Central memory CD8-positive, alpha-beta T cell (primary cell): ENCODE measurements around the gene TRAPPC13.

Experiments used
- ATAC-seq: fragments of 150-1000 bp; cut with Tn5 transposase; replicated peaks from 2 replicates; pipeline ENCODE4 v1.10.0; 2022; ENCODE audit warnings: mild to moderate bottlenecking, moderate FRiP score, moderate number of reproducible peaks; ENCODE audit not compliant: poor library complexity, severe bottlenecking; ENCODE audit errors: extremely low read depth
- DNase-seq, 2 donors: peaks; one replicate each; pipeline ENCODE4 v3.0.0; 2021; ENCODE audit warnings: low spot score in 2 of 2
- H3K27ac Mint-ChIP-seq: one replicate; pipeline ENCODE4 v1.8.0; 2022; ENCODE audit warnings: low read depth, mild to moderate bottlenecking, moderate library complexity, mixed read lengths
- H3K27me3 Mint-ChIP-seq: one replicate; pipeline ENCODE4 v1.8.0; 2022; ENCODE audit warnings: mixed read lengths
- H3K36me3 Mint-ChIP-seq: one replicate; pipeline ENCODE4 v1.8.0; 2022; ENCODE audit warnings: mild to moderate bottlenecking, moderate library complexity, mixed read lengths; ENCODE audit not compliant: insufficient read depth
- H3K4me1 Mint-ChIP-seq: one replicate; pipeline ENCODE4 v1.8.0; 2022; ENCODE audit warnings: mixed read lengths
- H3K4me3 Mint-ChIP-seq: one replicate; pipeline ENCODE4 v1.8.0; 2022; ENCODE audit warnings: mild to moderate bottlenecking, moderate library complexity, mixed read lengths
- H3K9me3 Mint-ChIP-seq: one replicate; pipeline ENCODE4 v1.8.0; 2022; ENCODE audit warnings: mixed read lengths

Gene TRAPPC13

DNA sequence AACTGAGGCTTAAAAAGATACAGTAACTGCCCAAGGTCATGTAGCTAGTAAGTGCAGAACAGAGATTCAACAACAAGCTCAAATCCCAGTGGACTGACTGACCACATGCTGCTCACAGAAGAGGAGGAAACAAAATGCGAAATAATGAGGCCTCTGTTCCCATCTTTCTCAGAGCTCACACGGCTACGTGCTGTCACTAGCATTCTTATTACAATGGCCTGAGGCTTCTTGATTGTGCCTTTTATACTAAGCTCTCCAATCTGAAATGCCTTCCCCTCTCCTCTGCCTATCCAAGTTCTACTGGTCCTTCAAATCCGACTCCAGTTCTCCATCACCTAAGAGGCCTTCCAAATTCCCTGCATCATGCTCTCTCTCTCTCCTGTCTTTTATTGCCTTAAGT, 71.1 kb downstream of the TRAPPC13 start:
- Mint-ChIP-seq H3K4me3 (no peak overlapping the region), H3K36me3 (peaks cover 21% of the 10 kb centered on the region), H3K27ac (no peak overlapping the region), H3K9me3 (no peaks in the 10 kb centered on the region), H3K27me3 (no peaks in the 10 kb centered on the region), H3K4me1 (peaks cover 15% of the 10 kb centered on the region)
- no peak for DNase-seq
- no peak for ATAC-seq

DNA sequence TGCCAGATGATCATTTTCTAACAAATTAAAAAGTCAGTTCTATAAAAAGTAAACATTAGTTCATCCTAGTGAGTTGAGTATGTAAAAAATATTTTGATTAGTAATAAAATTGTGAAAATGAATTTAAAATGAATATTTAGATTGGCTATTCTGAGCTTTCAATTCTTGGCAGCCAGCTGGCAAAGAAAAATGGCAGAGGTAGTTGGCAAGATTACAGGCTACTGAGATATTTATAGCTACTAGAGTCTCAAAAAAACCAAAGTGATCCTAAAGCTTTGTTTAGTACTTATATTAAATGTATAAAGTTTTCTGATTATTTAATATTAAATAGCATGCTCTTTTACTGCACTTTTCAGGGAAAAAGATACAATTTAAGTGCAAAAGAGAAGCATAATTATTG, 72.1 kb downstream of the TRAPPC13 start:
- ATAC-seq (no peak), DNase-seq (no peak)
- H3K9me3 Mint-ChIP-seq, result no peaks in the 10 kb centered on the region

GRCh38 chr5:65699338-65699737, 74.5 kb downstream of the TRAPPC13 start:
- no peaks in the 10 kb centered on the region for H3K9me3 Mint-ChIP-seq
- no peaks in the 10 kb centered on the region for H3K27me3 Mint-ChIP-seq
- no peak overlapping the region for H3K4me3 Mint-ChIP-seq
- ATAC-seq (no peak), DNase-seq (no peak)
- H3K27ac Mint-ChIP-seq, result no peak overlapping the region
- peaks cover 25% of the 10 kb centered on the region for H3K36me3 Mint-ChIP-seq
- H3K4me1 Mint-ChIP-seq, result peaks cover 8% of the 10 kb centered on the region

More for the DNA sequence above, 72.1 kb downstream of the TRAPPC13 start:
- Mint-ChIP-seq H3K27me3 (no peaks in the 10 kb centered on the region), H3K4me1 (peaks cover 13% of the 10 kb centered on the region), H3K36me3 (peaks cover 15% of the 10 kb centered on the region), H3K27ac (no peak overlapping the region), H3K4me3 (no peak overlapping the region)

GRCh38 chr5:65702036-65702435, 77.2 kb downstream of the TRAPPC13 start:
- peaks cover 8% of the 10 kb centered on the region for H3K4me1 Mint-ChIP-seq
- H3K27ac Mint-ChIP-seq, result no peak overlapping the region
- no peaks in the 10 kb centered on the region for H3K9me3 Mint-ChIP-seq
- H3K36me3 Mint-ChIP-seq, result peaks cover 36% of the 10 kb centered on the region
- ATAC-seq (no peak), DNase-seq (no peak)
- no peaks in the 10 kb centered on the region for H3K27me3 Mint-ChIP-seq
- no peak overlapping the region for H3K4me3 Mint-ChIP-seq

- DNase-seq (no peak), ATAC-seq (no peak)
- Mint-ChIP-seq H3K27ac (no peak overlapping the region), H3K4me1 (no peaks in the 10 kb centered on the region), H3K9me3 (no peaks in the 10 kb centered on the region), H3K27me3 (no peaks in the 10 kb centered on the region), H3K36me3 (peaks cover 37% of the 10 kb centered on the region), H3K4me3 (no peak overlapping the region)
Measured at GRCh38 chr5:65704621-65705239, 79.9 kb downstream of the TRAPPC13 start.

- ATAC-seq, result no peak
- peaks cover 6% of the 10 kb centered on the region for H3K4me1 Mint-ChIP-seq
- no peaks in the 10 kb centered on the region for H3K9me3 Mint-ChIP-seq
- no peak overlapping the region for H3K4me3 Mint-ChIP-seq
- no peak overlapping the region for H3K27ac Mint-ChIP-seq
- H3K36me3 Mint-ChIP-seq, result peaks cover 47% of the 10 kb centered on the region
- H3K27me3 Mint-ChIP-seq, result no peaks in the 10 kb centered on the region
- DNase-seq, result no peak
Measured at GRCh38 chr5:65707663-65708062, 82.8 kb downstream of the TRAPPC13 start.

DNA sequence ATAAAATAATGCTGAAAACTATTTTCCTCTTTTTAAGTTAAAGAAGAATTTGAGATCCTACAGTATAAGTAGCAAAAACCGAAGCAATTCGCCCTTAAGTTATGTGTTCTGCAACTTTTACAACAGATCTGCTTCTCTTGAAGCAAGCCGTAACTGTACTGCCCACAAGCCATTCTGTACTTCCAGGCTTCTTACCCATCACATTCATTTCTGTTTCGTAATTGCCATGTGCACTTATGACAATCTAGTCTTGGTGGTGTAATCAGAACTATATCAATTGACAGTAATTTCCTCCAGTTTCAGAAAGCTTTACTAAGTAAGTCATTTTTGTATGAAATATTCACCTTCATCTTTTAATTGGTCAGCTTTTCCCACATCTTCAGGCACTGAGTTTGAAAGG, 83.3 kb downstream of the TRAPPC13 start:
- H3K27me3 Mint-ChIP-seq, result no peaks in the 10 kb centered on the region
- no peaks in the 10 kb centered on the region for H3K9me3 Mint-ChIP-seq
- H3K4me3 Mint-ChIP-seq, result no peak overlapping the region
- peaks cover 9% of the 10 kb centered on the region for H3K4me1 Mint-ChIP-seq
- H3K27ac Mint-ChIP-seq, result no peak overlapping the region
- H3K36me3 Mint-ChIP-seq, result peaks cover 44% of the 10 kb centered on the region
- no peak for DNase-seq
- no peak for ATAC-seq
